ENCODE data around the gene DRC7.
A peak's percentile ranks its signal among the peaks of the same experiment; 100 is the strongest.

DRC7 gene

DNA sequence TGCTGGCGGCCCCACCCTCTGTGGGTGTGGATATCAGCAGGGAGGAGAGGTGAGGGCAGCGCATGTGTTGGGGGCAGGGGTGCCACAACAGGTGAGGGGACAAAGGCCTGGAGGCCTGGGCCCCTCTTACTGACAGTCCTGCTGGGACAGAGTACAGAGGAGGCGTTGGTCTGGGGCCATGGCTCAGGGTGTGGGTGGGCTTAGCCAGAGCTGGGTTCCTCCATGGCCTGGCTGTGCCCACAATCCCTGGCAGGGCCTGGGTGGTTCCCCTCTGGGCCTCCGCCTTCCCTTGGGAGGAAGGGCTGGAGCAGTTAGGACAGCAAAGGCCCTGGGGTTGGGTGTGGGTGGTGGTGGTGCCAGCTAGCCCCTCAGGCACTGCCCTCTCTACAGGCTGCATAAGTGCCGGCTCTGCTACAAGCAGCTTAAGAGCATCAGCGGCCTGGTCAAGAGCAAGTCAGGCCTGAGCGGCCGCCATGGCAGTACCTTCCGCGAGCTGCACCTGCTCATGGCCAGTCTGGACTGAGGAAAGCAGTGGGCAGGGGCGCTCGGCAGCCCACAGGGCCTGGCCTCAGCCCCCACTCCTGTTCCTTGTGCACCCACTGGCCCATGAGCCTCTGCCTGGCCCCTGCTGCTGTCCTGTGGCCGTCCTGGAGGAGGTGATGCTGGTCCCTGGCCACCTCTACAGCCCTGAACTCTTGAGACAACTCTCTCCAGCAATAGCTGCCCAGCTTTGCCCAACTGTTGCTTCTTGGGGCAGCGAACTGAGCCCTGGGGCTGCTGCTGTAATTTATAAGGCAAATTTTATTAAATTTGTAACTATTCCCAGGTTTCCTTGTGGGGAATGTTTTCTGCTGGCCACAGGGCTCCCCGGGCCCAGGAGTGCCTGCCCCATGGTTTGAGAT, 62.1 kb downstream of the DRC7 start:
- Histone ChIP-seq H3K4me1 (no peaks in the 10 kb centered on the region), H3K27ac (no peak overlapping the region), H2AFZ (no peak overlapping the region), H3K9me3 (ENCODE audit: control insufficient read depth, low read length) (no peaks in the 10 kb centered on the region), H3K36me3 (ENCODE audit: control insufficient read depth, insufficient read depth, low read length) (no peaks in the 10 kb centered on the region), H3K27me3 (ENCODE audit: control insufficient read depth, insufficient read depth, low read length) (no peaks in the 10 kb centered on the region), H3K79me2 (no peaks in the 10 kb centered on the region), H3K9ac (no peak overlapping the region), H3K4me3 (ENCODE audit: low read depth, low read length) (no peak overlapping the region), H3K4me2 (ENCODE audit: low read length) (no peak overlapping the region)
- TF ChIP-seq, protein P1, sequence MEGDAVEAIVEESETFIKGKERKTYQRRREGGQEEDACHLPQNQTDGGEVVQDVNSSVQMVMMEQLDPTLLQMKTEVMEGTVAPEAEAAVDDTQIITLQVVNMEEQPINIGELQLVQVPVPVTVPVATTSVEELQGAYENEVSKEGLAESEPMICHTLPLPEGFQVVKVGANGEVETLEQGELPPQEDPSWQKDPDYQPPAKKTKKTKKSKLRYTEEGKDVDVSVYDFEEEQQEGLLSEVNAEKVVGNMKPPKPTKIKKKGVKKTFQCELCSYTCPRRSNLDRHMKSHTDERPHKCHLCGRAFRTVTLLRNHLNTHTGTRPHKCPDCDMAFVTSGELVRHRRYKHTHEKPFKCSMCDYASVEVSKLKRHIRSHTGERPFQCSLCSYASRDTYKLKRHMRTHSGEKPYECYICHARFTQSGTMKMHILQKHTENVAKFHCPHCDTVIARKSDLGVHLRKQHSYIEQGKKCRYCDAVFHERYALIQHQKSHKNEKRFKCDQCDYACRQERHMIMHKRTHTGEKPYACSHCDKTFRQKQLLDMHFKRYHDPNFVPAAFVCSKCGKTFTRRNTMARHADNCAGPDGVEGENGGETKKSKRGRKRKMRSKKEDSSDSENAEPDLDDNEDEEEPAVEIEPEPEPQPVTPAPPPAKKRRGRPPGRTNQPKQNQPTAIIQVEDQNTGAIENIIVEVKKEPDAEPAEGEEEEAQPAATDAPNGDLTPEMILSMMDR (IDR thresholded peaks at IDR 0.05): no peak

DNA sequence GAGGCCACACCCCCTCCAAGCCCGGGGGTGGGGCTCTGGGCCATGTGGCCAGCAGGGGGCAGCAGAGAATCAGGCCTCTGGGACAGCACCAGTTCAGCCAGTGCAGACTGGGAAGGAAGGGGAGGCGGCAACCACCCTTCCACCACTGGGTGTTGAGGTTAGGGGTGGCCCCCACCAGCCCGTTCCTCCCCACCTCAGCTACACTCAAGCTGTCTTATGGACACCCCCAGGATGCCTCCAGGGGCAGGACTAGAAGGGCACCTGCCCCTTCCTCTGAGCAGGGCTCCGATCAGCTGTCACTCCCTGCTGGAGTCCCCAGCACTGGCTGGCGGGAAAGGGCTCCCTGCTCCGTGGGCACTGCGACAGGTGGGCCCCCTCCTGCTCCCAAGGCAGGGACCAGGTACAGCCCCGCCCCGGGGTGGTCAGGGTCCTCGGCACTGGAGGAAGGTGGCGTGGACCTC, 62.8 kb downstream of the DRC7 start:
- Histone ChIP-seq H3K4me1 (no peaks in the 10 kb centered on the region), H3K27ac (peak overlapping the region; percentile 19), H3K36me3 (ENCODE audit: control insufficient read depth, insufficient read depth, low read length) (no peaks in the 10 kb centered on the region), H3K4me3 (ENCODE audit: low read depth, low read length) (no peak overlapping the region), H3K27me3 (ENCODE audit: control insufficient read depth, insufficient read depth, low read length) (no peaks in the 10 kb centered on the region), H3K4me2 (ENCODE audit: low read length) (no peak overlapping the region), H3K9me3 (ENCODE audit: control insufficient read depth, low read length) (no peaks in the 10 kb centered on the region), H3K9ac (no peak overlapping the region), H2AFZ (no peak overlapping the region), H3K79me2 (no peaks in the 10 kb centered on the region)
- TF ChIP-seq, protein P1 (IDR thresholded peaks at IDR 0.05): peak; percentile 98

DNA sequence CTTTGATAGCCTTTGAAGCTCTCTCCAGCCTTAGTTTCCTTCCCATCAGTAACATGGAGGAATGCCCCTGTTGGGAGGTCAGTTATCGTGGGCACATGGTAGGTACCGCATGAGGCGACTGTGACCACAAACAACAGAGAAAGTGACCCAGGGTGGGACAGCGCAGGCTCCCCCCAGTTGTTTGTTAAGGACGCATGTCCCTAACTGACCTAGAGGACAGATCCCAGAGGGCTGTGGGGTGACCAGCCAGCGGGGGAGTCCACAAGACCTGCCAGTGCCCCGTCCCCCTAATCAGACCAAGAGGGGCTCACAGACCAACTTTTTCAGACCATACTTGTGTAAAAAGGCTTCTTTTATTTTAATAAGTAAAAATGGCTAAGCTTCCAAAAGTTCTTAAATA, 63.3 kb downstream of the DRC7 start:
- H3K4me1 ChIP-seq: no peaks in the 10 kb centered on the region
- H3K9me3 ChIP-seq (ENCODE audit: control insufficient read depth, low read length): no peaks in the 10 kb centered on the region
- no peaks in the 10 kb centered on the region for H3K36me3 ChIP-seq (ENCODE audit: control insufficient read depth, insufficient read depth, low read length)
- no peaks in the 10 kb centered on the region for H3K79me2 ChIP-seq
- no peak overlapping the region for H2AFZ ChIP-seq
- no peak overlapping the region for H3K4me2 ChIP-seq (ENCODE audit: low read length)
- H3K4me3 ChIP-seq (ENCODE audit: low read depth, low read length): no peak overlapping the region
- no peak overlapping the region for H3K9ac ChIP-seq
- TF ChIP-seq, protein P1 (IDR thresholded peaks at IDR 0.05): no peak
- H3K27ac ChIP-seq: peak overlapping the region; percentile 19
- H3K27me3 ChIP-seq (ENCODE audit: control insufficient read depth, insufficient read depth, low read length): no peaks in the 10 kb centered on the region

DNA sequence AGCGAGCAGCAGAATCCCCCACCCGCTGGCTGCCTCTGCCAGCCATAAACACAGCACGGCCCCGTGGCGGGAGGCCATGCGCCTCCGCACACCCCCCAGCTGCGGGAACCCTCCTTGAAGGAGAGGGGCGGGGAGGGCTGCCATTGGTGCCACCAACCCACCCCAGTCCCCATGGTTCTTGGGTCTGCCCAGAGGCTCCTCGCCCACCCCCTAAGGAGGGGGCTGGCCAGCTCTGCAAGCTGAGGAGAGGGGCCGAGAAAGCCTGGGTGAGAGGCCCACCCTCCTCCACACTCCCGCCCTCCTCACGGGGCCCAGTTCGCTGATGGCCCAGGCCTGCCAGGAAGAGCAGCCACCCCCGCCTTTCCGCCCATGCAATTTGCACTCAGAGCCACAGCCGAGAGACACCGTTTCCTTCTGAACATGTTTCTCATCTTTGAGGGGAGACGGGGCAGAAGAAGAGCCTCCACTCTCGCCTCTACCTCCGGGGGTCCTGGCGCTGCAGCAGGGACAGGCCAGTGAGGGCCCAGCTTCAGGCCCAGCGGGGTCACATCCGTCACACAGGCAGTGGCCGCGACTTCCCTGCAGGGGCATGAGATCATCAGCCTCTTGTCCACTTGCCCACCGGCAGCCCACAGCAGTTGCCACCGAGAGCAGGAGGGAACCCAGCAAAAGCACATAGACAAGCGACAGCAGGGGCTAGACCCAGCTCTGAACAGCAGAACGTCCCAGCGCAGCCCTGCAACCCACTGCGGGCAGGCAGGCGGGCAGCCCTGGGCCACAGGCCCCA, 63.9 kb downstream of the DRC7 start:
- Histone ChIP-seq H3K9ac (no peak overlapping the region), H3K4me2 (ENCODE audit: low read length) (no peak overlapping the region), H3K27ac (no peak overlapping the region), H3K36me3 (ENCODE audit: control insufficient read depth, insufficient read depth, low read length) (no peaks in the 10 kb centered on the region), H3K4me1 (no peaks in the 10 kb centered on the region), H3K27me3 (ENCODE audit: control insufficient read depth, insufficient read depth, low read length) (no peaks in the 10 kb centered on the region), H3K4me3 (ENCODE audit: low read depth, low read length) (no peak overlapping the region), H2AFZ (no peak overlapping the region), H3K79me2 (no peaks in the 10 kb centered on the region), H3K9me3 (ENCODE audit: control insufficient read depth, low read length) (no peaks in the 10 kb centered on the region)
- TF ChIP-seq, protein P1 (IDR thresholded peaks at IDR 0.05): no peak

All from parathyroid adenoma (tissue), 2 donors.